ENCODE data around the gene MROH7. TPM values are rescaled to one million over a fixed set of nuclear protein-coding genes. Genes with fewer than 3 reads are reported as not detected.

Gene MROH7
- total and polyA plus RNA-seq, 4 donors: 3.6 to 10.1 (median 6.5) TPM

DNA sequence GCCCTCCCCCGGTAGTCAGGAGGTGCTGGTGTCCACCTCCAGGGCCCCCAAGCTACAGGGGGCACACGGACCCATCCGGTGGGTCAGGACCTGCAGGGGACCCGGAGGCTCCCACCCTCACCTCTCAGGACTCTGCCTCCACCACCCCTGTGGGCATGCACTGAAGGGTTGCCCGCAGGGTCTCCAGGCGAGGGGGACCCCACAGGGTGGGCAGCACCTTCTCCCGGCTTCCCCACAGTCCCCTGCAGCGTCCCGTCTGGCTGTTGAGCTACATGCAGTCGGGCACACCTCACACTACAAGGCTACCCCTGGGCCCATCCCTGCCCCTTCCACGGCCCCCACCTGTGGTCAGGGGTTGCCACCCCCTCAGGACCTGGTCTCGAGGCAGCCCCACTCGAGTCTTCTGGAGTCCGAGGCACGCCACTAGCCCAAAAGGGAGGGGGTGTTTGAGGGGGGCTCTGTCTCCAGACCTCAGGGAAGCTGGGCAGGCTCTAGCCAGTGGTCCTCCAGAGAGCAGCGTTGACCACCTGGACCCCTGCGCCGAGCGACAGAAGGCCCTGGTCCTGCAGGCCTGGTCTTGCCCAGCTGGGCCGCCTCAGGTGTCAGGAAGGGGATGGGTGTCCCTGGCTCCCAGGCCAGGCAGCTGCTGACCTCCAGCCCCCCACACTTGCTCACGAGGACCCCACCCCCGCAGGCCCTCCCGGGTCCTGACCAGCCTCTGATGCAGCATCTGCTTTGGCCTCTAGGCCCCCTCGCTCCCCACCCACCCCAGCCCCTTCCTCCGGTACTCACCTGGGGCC lies 113.1 kb downstream of the MROH7 start:
- peaks cover 39% of the 10 kb centered on the region for H3K36me3 ChIP-seq (ENCODE audit: control insufficient read depth, insufficient read depth, low read length)
- no peaks in the 10 kb centered on the region for H3K9me3 ChIP-seq (ENCODE audit: control insufficient read depth, insufficient read depth, low read length)
- H3K27me3 ChIP-seq (ENCODE audit: control insufficient read depth, insufficient read depth, low read length): no peaks in the 10 kb centered on the region
- H3K4me3 ChIP-seq (ENCODE audit: low read depth, low read length): no peak overlapping the region
- no peak for DNase-seq (ENCODE audit: low read depth in 4 of 6, low spot score in 6 of 6)
- H3K27ac ChIP-seq (ENCODE audit: low read depth, low read length): no peak overlapping the region
- WGBS (ENCODE audit: insufficient coverage): 89% methylated on average over 22 of the region's 25 CpGs
- H3K4me1 ChIP-seq (ENCODE audit: control insufficient read depth, insufficient read depth, low read length): no peaks in the 10 kb centered on the region

- Histone ChIP-seq H3K4me3 (ENCODE audit: low read depth, low read length) (no peak overlapping the region), H3K36me3 (ENCODE audit: control insufficient read depth, insufficient read depth, low read length) (peaks cover 39% of the 10 kb centered on the region), H3K27me3 (ENCODE audit: control insufficient read depth, insufficient read depth, low read length) (no peaks in the 10 kb centered on the region), H3K9me3 (ENCODE audit: control insufficient read depth, insufficient read depth, low read length) (no peaks in the 10 kb centered on the region), H3K4me1 (ENCODE audit: control insufficient read depth, insufficient read depth, low read length) (no peaks in the 10 kb centered on the region), H3K27ac (ENCODE audit: low read depth, low read length) (no peak overlapping the region)
- WGBS (ENCODE audit: insufficient coverage): 97% methylated on average over 8 of the region's 9 CpGs
- DNase-seq (ENCODE audit: low read depth in 4 of 6, low spot score in 6 of 6): no peak
Observed at GRCh38 chr1:54757833-54758232, 116.2 kb downstream of the MROH7 start.

- no peaks in the 10 kb centered on the region for H3K9me3 ChIP-seq (ENCODE audit: control insufficient read depth, insufficient read depth, low read length)
- H3K27me3 ChIP-seq (ENCODE audit: control insufficient read depth, insufficient read depth, low read length): no peaks in the 10 kb centered on the region
- H3K4me3 ChIP-seq (ENCODE audit: low read depth, low read length): no peak overlapping the region
- peaks cover 3% of the 10 kb centered on the region for H3K4me1 ChIP-seq (ENCODE audit: control insufficient read depth, insufficient read depth, low read length)
- 93% methylated on average over 20 of the region's 20 CpGs for WGBS (ENCODE audit: insufficient coverage)
- H3K36me3 ChIP-seq (ENCODE audit: control insufficient read depth, insufficient read depth, low read length): peaks cover 38% of the 10 kb centered on the region
- H3K27ac ChIP-seq (ENCODE audit: low read depth, low read length): no peak overlapping the region
- no peak for DNase-seq (ENCODE audit: low read depth in 4 of 6, low spot score in 6 of 6)
Observed at GRCh38 chr1:54758678-54759348, 117.2 kb downstream of the MROH7 start.

Other genes starting within 250 kb of the MROH7 start
- gene SSBP3, start 235.4 kb upstream of the MROH7 start, total RNA-seq: 10 to 100 TPM; 23.3 to 26.7 TPM
- 100 to 1,000 TPM; 106 to 108 TPM for gene SSBP3, start 235.4 kb upstream of the MROH7 start, polyA plus RNA-seq (ENCODE audit: insufficient read length in 2 of 2)
- gene ACOT11, start 93.6 kb upstream of the MROH7 start, total RNA-seq: 10 to 100 TPM in 1 of 2 donors, 1 to 10 TPM in 1; 8.8 to 19.7 TPM
- gene ACOT11, start 93.6 kb upstream of the MROH7 start, polyA plus RNA-seq (ENCODE audit: insufficient read length in 2 of 2): 1 to 10 TPM; 3.6 to 7.5 TPM
- gene FAM151A, start 18.3 kb upstream of the MROH7 start, total RNA-seq: not detected
- gene FAM151A, start 18.3 kb upstream of the MROH7 start, polyA plus RNA-seq (ENCODE audit: insufficient read length in 2 of 2): under 1 TPM; 0.22 to 0.98 TPM
- 10 to 100 TPM; 19.7 to 27.9 TPM for gene TTC4, start 74.1 kb downstream of the MROH7 start, total RNA-seq
- 10 to 100 TPM; 23.8 to 27.9 TPM for gene TTC4, start 74.1 kb downstream of the MROH7 start, polyA plus RNA-seq (ENCODE audit: insufficient read length in 2 of 2)
- 1 to 10 TPM; 4.0 to 7.5 TPM for gene PARS2, start 122.7 kb downstream of the MROH7 start, total RNA-seq
- gene PARS2, start 122.7 kb downstream of the MROH7 start, polyA plus RNA-seq (ENCODE audit: insufficient read length in 2 of 2): 1 to 10 TPM; 5.1 to 5.6 TPM
- 1 to 10 TPM in 1 of 2 donors, under 1 TPM in 1; 0.59 to 1.2 TPM for gene TTC22, start 159.5 kb downstream of the MROH7 start, total RNA-seq
- gene TTC22, start 159.5 kb downstream of the MROH7 start, polyA plus RNA-seq (ENCODE audit: insufficient read length in 2 of 2): 1 to 10 TPM; 1.4 to 2.0 TPM
- 100 to 1,000 TPM in 1 of 2 donors, 10 to 100 TPM in 1; 73.2 to 103 TPM for gene DHCR24, start 245.4 kb downstream of the MROH7 start, total RNA-seq
- 100 to 1,000 TPM; 122 to 138 TPM for gene DHCR24, start 245.4 kb downstream of the MROH7 start, polyA plus RNA-seq (ENCODE audit: insufficient read length in 2 of 2)

Measured in spinal cord (tissue), 10 donors.